RWPE1 (cell line): Measurements from ENCODE around the gene TNFRSF18.

Experiments used
- CTCF ChIA-PET: fragments of 350-600 bp; sonication (Branson Sonifier 250); formaldehyde crosslinking; extraction: SDS; loops from one replicate; lab custom pipeline; 2021; lab: Yijun Ruan, JAX
- POLR2A ChIA-PET: fragments of 400-600 bp; formaldehyde crosslinking; extraction: SDS; loops from one replicate; lab custom pipeline; 2020; ENCODE audit warnings: antibody characterized with exemption; ENCODE audit not compliant: low non-redundant PET; lab: Yijun Ruan, JAX
- DNase-seq: peaks from one replicate; pipeline ENCODE4 v3.0.0; 2012; ENCODE audit warnings: low spot score
- H3K27ac ChIP-seq: fragments of 450-650 bp; 2 replicates; pipeline ENCODE4 v1.5.1; 2017
- CTCF ChIP-seq: fragments of 450-650 bp; conservative IDR thresholded peaks from 2 replicates; pipeline ENCODE4 v1.5.1; 2017; ENCODE audit warnings: low read depth, mild to moderate bottlenecking

The TNFRSF18 gene

GRCh38 chr1:1215080-1215676, 8.8 kb upstream of the TNFRSF18 start:
- ChIA-PET POLR2A (no interaction called here), CTCF (interaction anchor here (0.5 to 1.4 kb wide), 3 partner anchors 16 to 230 kb away, joined by 3 to 4 read pairs (median 3); no protein-coding TSS in a partner anchor)
- no peak for TF ChIP-seq CTCF
- H3K27ac ChIP-seq: peak overlapping the region; percentile 75
- DNase-seq: no peak

- POLR2A ChIA-PET: no interaction called here
- CTCF ChIA-PET: no interaction called here
- H3K27ac ChIP-seq: peak within 1 kb of the TSS; percentile 75
- no peak for DNase-seq
- TF ChIP-seq CTCF: no peak
Measured at GRCh38 chr1:1213345-1214265, 7.2 kb upstream of the TNFRSF18 start, which contains the start of gene TNFRSF4. TSS of gene TNFRSF4 (minus strand) at chr1:1214153. CDS start at chr1:1214127, 26 bp downstream.

- no peak for TF ChIP-seq CTCF
- ChIA-PET CTCF (no interaction called here), POLR2A (no interaction called here)
- no peak for DNase-seq
- H3K27ac ChIP-seq: no peak overlapping the region
Measured at GRCh38 chr1:1212780-1213344, 6.5 kb upstream of the TNFRSF18 start.

GRCh38 chr1:1211541-1212441, 5.4 kb upstream of the TNFRSF18 start:
- ChIA-PET CTCF (interaction anchor here (0.5 kb wide), 1 partner anchor 37 kb away, joined by 3 read pairs; no protein-coding TSS in a partner anchor), POLR2A (no interaction called here)
- no peak for TF ChIP-seq CTCF
- no peak for DNase-seq
- H3K27ac ChIP-seq: no peak overlapping the region

- no peak for DNase-seq
- ChIA-PET POLR2A (no interaction called here), CTCF (no interaction called here)
- TF ChIP-seq CTCF: no peak
- no peak overlapping the region for H3K27ac ChIP-seq
Measured at GRCh38 chr1:1210726-1211540, 4.5 kb upstream of the TNFRSF18 start.
